Fibroblast of skin of scalp (primary cell): ENCODE data around the gene RBMS3.
A peak's percentile ranks its signal among the peaks of the same experiment; 100 is the strongest.
"Not testable (repeated sequence)": the region's sequence is repeated elsewhere in the genome, so short reads cannot be mapped to it uniquely, and the experiment has no call there.

ENCODE experiments used
- DNase-seq: peaks from one replicate; pipeline ENCODE4 v3.0.0-alpha.2; 2013

The RBMS3 gene

DNA sequence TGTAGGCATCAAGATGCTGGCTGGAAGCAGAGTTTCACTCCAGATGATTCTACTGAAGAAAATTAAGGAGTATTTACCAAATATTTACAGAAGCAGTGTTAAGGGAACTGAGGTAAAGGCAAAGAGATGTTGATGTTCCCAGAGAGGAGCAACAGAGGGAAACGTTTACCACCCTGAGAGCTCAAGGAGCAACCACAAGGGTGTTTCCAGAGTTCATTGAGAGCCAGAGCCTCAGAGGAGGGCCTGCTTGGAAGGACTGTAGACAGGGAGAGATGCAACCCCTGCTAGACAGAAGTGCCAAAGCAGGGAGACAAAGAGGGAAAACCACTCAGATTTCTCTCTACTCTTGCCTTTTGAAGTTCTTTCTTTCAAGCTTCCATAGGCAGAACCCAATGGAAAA, 474.5 kb downstream of the RBMS3 start:
- no peak for DNase-seq

GRCh38 chr3:29757054-29757777, 476.3 kb downstream of the RBMS3 start:
- DNase-seq, result peak; percentile 55

GRCh38 chr3:29758108-29758433, 477.2 kb downstream of the RBMS3 start:
- DNase-seq, result no peak

DNA sequence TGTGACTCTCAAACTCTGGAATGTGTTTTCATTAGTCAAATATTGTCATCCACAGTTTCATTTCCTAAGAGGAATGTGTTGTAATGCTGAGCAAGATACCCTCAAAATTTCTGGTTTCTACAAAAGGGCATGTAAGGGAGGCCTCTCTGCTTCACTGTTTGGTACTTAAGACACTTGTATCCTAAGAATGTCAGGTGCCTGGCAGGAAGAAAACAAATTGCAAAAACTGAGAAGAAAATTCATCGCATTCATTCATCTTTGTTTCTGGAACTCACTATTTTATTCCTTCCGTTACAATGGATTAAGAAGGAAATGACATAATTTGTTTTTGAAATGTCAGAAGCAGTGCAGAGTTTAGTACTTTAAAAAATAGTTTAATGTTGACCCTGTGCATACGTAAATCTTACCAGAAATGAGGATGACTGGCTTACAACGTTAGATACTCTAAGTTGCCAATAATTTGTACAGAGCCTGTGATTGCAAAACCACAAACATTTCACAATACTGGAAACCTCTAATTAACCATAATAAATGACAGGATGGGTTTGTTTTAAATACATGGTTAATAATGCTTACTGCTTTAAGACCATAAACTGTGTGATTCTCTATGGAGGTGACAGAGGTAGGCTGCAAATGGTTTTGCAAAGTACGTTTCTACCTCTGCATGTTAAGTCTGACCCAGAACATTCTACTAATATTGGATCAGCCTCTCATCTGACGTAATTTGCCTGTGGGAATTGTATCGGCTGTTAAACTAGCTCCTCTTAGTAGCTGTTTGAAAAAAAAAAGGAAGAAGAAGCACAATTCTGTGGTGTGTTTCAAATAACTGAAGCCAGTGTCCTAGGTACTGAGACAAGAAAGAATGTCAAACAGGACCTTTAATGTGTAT, 477.8 kb downstream of the RBMS3 start:
- peak; percentile 85 for DNase-seq

DNA sequence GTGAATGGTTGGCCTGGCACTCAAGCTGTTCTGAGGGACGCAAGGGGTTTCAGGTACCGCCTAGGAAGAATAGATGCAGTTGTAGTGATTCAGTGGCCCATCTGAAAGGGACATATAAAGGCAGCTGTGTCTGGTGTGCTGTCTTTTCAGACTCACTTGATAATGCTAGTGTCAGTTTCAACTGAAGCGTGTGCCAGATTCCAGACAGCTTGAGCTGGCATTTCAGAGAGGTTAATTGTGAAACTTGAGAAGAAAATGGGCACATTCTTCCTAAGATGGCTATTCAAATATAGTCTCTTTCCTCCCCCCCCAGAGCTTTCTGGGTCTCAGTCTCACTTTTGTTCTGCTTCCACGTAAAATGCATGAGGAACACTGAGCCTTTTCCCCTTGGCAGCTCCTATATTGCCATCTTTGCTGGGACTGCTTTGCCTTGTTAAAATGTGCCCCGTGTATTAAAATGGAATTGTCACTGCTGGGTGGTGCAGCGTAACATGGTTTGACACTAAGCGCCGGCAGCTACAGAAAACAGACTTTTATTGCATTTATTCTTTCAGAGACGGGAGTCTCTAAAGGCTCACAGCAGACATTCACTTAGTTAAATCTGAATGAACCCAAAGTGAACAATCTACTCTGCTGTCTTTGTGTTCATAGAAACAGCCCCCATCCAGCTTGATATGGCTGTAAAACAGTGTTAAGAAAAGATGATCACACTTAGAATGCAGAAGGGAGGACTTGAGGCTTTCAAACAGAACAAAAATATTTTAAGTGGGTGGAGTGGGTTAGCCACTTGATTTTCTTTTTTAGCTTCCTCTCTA, 478.7 kb downstream of the RBMS3 start:
- DNase-seq, result peak; percentile 51

DNA sequence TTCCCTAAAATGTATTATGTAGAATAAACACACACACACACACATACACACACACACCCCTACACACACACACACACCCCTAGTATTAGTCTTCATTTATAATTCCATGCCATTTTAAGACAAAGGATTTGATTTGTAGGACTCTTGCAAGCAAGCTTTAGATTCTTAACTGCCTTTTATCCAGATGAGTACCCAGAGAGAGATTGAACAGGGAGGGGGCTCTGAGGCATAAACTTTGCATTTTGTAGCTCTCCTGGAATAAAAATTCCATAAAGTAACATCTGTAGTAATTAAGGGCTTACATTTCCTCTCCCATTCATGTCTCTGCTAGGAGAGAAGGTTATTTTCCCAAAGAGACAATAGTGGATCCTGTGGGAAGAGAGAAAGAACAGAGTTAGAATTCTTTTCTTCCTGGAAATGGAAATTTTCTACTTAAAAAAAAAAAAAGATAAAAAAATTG, 479.4 kb downstream of the RBMS3 start:
- DNase-seq, result no peak

DNA sequence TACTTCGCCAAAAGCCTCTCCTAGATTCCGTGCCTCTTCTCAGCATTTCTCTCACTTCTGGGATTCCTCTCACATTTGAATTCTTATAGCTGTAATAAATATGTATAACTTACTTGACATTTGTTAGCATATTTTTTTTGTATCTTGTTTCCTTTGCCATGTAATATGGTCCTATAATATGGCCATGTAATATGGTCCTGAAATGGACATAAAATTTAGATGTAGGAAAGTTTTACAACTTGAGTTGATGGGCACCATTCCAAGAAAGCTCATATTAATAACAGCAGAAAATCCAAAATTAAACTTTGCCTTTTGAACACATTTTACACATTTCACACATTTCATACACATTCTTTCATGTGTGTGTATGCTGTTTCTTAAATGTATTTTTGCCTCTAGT, 480.6 kb downstream of the RBMS3 start:
- DNase-seq, result no peak

DNA sequence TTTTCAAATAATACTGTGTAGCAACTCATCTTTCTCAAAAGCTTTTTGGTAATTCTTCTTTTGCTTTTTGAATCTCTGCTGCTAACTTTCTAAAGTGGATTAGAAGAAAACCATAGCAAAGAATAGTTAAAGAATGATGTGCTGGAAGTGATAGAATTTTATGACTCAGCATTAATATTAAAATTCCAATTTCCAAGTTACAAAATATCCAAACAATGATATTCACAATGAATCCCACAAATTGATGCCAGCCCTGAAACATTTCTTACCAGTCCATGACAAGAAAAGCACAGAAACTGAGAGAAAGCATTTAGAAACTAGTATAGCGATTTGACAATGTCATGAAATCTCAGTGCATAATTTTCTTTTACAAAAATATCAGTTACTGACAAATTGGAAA, 482.2 kb downstream of the RBMS3 start:
- peak; percentile 73 for DNase-seq

GRCh38 chr3:29764041-29764440, 483.2 kb downstream of the RBMS3 start:
- DNase-seq, result peak; percentile 96

DNA sequence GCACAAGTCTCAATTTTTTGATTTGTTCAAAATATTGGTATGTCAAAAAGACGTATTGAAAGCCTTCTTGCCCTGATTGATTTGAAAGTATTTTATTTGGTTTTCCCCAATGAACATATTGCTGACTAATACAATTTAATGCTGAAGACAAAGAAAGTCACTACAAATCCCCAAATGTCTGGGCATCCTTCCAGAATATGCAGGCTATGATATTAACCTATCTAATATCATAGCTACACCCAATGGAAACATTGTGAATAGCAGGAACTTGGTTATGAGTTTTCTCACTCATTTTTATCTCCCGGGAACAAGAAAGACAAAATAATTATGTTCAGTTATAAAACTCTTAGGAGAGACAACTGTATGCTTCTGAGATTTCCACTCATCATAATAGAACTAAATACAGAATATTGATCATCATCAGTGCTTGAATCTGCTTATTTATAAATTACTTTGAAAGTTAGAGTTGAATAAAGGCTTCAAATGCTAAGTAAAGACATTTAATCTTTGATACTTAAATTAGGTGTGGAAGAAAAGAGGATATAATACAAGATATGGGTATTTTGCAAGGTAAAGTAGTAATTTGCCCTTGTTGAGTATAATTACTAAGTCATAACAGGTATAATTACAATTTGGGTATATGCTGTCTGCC, 483.9 kb downstream of the RBMS3 start:
- DNase-seq, result peak; percentile 95

DNA sequence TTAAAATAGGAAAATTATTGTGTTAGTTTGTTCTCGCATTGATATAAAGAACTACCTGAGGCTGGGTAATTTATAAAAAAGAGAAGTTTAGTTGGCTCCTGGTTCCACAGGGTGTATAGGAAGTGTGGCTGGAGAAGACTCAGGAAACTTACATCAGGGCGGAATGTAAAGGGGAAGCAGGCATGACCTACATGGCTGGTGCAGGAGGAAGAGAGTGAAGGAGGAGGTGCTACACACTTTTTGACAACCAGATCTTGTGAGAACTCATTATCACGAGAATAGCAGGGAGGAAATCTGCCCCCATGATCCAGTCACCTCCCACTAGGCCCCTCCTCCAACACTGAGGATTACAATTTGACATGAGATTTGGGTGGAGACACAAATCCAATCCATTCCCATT, 490.7 kb downstream of the RBMS3 start:
- no peak for DNase-seq

DNA sequence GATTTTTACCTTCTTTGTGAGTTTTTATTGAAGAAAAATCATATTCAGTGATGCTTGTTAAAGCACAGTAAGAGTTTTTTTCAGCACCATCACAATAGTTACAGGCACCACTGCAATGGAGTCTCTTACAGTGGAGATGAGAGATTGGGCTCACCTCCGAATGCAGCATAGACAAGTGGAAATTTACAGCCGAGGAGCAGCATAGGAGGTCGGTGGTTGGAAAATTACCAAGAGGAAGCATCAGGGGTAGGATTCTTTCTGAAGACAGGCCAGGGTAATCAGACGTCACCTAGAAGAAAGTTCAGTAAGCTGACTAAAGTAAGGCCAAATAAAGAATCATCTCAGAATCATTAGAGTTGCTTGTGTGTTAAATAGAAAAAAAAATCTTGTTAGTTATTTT, 491.6 kb downstream of the RBMS3 start:
- DNase-seq, result no peak

DNA sequence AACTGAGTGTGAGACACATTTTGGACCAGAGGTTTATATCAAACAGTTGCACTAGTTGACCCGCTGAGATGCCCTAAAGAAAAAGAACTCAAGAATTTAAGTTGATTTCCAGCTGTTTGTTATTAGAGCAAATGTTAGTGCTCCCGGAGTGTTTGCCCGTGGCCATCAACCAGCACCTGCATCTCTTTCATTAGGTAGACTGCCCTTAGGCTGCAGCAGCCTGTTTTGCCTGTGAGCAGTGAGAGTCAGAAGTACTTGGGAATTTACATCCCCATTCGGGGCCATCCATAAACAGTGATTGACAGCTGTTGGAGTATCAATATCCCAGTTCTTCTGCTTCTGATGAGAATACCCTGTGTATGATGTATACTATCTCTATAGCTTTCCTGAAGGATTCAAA, 492.6 kb downstream of the RBMS3 start:
- DNase-seq, result no peak

DNA sequence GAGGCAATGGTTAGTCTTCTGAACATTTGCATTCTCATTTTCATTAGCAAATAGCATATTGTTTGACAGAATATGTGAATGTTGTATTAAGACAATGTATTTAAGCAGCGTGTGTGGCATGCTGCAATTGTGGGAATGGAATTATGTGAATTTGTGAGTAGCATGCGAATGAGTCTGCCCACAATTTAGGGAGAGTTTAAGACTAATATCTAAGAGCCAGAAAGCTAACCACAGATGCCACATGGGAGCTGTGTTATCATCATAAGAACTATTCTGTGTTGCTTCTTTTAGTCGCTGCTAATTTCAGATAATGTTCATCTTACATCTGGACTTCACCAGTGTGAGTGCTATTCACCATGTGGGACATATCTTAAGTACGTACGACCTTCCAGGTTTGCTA, 494.5 kb downstream of the RBMS3 start:
- DNase-seq, result peak; percentile 93

DNA sequence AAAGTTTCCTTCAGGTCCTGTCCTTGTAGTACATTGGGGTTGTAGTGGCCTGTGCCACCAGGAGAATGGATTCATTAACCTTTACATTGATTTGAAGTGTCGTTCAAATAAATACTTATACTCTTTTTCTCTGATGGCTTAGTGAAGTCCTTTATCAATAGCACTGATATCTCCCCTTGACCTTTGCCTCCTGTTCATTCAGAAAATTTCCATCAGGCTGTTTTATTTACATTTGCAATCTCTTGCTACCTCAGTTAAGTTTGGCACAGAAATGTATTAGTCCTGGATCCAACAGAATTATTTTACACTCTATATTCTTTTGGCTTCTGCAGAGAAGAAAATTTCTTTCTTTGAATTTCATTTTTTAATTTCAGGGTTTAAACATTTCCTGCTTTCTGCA, 497.0 kb downstream of the RBMS3 start:
- DNase-seq, result no peak

DNA sequence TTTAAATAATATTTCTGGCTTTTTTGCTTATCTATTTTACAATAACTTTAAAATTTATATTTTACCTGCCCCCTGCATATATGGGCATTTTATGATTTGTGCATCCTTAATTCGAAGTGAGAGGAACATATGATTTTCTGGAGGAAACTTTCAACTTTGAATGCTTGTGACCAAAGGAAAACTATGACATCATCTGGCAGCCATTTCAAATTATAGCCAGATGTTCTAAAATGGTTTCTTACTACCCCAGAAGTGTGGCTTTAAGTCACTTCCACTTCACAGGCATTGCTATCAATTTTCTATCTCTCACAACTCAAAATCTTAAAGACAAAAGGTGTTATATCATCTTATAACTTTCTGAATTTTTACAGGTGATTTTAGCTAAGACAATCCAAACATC, 508.8 kb downstream of the RBMS3 start:
- peak; percentile 31 for DNase-seq

DNA sequence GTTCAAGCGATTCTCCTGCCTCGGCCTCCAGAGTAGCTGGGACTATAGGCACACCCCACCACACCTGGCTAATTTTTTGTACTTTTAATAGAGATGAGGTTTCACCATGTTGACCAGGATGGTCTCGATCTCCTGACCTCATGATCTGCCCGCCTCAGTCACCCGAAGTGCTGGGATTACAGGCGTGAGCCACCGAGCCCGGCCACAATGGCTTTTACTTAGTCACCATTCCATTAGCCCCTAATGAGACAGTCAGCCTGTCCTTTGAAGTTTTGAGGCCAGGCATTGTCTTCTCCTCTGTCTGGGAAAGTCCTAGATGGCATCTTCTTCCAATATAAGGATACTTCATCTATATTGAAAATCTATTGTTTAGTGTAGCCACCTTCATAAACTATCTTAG, 515.9 kb downstream of the RBMS3 start:
- no peak for DNase-seq

- no peak for DNase-seq
These were observed 521.2 kb downstream of the RBMS3 start for GRCh38 chr3:29802057-29802456.

- DNase-seq, result no peak
These were observed 523.2 kb downstream of the RBMS3 start for GRCh38 chr3:29804044-29804443.

DNA sequence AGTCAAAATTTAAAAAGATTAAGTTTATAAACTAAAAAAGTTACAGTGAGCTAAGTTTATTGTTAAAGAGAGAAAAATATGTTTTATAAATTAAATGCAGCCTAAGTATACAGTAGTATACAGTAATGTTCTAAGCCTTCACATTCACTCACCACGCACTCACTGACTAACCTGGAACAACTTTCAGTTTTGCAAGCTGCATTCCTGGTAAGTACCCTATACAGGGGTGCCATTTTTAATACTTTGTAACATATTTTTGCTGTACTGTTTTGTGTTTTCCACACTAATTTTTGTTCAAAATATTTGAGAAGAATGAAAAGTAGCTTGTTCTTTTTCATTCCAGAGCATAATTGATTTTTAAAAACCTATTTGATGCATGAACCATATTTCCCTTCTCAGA, 524.9 kb downstream of the RBMS3 start:
- DNase-seq, result peak; percentile 26

GRCh38 chr3:29808324-29808723, 527.5 kb downstream of the RBMS3 start:
- DNase-seq, result not testable (repeated sequence)

DNA sequence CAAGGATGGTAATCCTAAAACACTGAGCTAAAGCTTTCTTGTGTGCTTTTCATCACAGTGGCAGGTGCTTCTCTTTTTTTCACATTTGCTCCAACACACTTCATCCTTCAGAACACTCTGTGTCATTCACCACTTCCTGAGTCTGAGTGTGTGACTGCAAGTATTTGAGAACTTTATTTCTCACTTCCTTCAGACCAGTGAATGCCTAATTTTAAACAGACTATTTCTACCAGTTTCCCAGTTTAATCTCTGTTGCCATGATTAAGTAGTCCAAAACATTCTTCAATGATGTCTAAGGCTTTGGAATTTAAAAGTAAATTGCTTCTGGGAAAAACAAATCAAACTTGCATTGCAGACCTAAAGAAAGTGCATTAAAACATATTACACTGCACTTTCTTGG, 541.2 kb downstream of the RBMS3 start:
- peak; percentile 81 for DNase-seq

DNA sequence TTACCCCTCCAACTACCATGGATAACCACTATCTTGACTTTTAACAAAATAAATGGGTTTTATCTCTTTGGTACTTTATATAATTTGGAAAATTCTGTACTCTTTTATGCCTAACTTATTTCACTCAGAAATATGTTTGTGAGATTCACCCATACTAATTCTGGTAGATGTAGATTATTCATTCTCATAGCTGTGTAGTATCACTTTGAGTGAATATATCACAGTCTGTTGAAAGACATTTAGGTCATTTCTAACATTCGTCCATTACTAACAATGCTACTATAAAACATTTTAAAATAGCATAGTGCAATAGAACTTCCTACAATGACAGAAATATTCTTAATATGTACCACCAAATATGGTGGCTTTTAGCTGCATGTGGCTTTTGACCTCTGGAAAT, 542.4 kb downstream of the RBMS3 start:
- DNase-seq, result no peak
